Keratinocyte (primary cell): Measurements from ENCODE around the gene ABLIM2.

Experiments used
- EZH2 ChIP-seq: IDR thresholded peaks from one replicate; pipeline ENCODE4 v1.6.1; 2012; ENCODE audit warnings: inconsistent platforms, mild to moderate bottlenecking, low read length, moderate library complexity
- TF ChIP-seq, protein P1 (sequence below), 3 experiments: IDR thresholded peaks in 1 of 3; conservative IDR thresholded peaks in 1 of 3; optimal IDR thresholded peaks in 1 of 3; 2 replicates in 2 of 3; 3 replicates in 1 of 3; pipeline versions ENCODE3 to v1.5.1; 2011; ENCODE audit warnings: low read length in 3 of 3, mild to moderate bottlenecking in 3 of 3, moderate library complexity in 2 of 3, control low read depth in 1 of 3, inconsistent platforms in 1 of 3; ENCODE audit not compliant: insufficient read depth in 2 of 3; ENCODE audit errors: extremely low read depth in 1 of 3

DNA sequence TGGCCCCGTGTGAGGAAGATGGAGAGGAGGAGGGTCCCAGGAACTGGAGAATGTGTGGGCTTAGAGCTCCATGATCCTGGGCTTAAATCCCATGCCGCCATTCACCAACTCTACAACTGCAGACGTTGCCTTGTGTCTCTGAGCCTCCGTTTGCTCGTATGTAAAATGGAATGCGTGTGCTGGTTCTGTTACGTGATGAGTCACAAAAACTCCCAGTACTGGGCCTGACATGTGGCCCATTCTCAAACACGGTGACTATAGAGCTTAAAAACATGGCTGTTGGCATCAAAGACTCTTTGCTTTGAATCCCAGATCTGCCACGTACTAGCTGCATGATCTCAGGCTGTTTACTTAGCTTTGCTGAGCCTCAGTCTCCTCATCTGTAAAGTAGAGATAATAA is 206.0 kb downstream of the ABLIM2 start:
- TF ChIP-seq EZH2, result no peak
- TF ChIP-seq, protein P1, sequence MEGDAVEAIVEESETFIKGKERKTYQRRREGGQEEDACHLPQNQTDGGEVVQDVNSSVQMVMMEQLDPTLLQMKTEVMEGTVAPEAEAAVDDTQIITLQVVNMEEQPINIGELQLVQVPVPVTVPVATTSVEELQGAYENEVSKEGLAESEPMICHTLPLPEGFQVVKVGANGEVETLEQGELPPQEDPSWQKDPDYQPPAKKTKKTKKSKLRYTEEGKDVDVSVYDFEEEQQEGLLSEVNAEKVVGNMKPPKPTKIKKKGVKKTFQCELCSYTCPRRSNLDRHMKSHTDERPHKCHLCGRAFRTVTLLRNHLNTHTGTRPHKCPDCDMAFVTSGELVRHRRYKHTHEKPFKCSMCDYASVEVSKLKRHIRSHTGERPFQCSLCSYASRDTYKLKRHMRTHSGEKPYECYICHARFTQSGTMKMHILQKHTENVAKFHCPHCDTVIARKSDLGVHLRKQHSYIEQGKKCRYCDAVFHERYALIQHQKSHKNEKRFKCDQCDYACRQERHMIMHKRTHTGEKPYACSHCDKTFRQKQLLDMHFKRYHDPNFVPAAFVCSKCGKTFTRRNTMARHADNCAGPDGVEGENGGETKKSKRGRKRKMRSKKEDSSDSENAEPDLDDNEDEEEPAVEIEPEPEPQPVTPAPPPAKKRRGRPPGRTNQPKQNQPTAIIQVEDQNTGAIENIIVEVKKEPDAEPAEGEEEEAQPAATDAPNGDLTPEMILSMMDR (optimal IDR thresholded peaks at IDR 0.05 in 1 of 3, IDR thresholded peaks at IDR 0.05 in 1 of 3, conservative IDR thresholded peaks at IDR 0.05 in 1 of 3; ENCODE audit: extremely low read depth in 1 of 3, insufficient read depth in 2 of 3, low read length in 3 of 3), result no peak
